SJSA1 (cell line): Measurements from ENCODE around the gene RNF208. TPM values are rescaled to one million over a fixed set of nuclear protein-coding genes. Genes with fewer than 3 reads are reported as not detected.

Experiments
- DNase-seq, 2 experiments: peaks; one replicate each; pipeline ENCODE4 v3.0.0-alpha.2; 2015 to 2020; ENCODE audit warnings: low spot score in 2 of 2, low read depth in 1 of 2
- H3K27ac ChIP-seq: fragments of 250-450 bp; sonication (Bioruptor Pico); 2 replicates; pipeline ENCODE4 v1.5.1; 2020; ENCODE audit warnings: mild to moderate bottlenecking, moderate library complexity
- H3K27me3 ChIP-seq: fragments of 250-450 bp; sonication (Bioruptor Pico); replicated peaks from 2 replicates; pipeline ENCODE4 v1.5.1; 2020; ENCODE audit warnings: mild to moderate bottlenecking, moderate library complexity
- H3K36me3 ChIP-seq: fragments of 250-450 bp; sonication (Bioruptor Pico); 2 replicates; pipeline ENCODE4 v1.5.1; 2020; ENCODE audit warnings: mild to moderate bottlenecking
- H3K4me1 ChIP-seq: fragments of 250-450 bp; sonication (Bioruptor Pico); replicated peaks from 2 replicates; pipeline ENCODE4 v1.6.1; 2021; ENCODE audit warnings: mild to moderate bottlenecking
- H3K4me3 ChIP-seq: fragments of 250-450 bp; sonication (Bioruptor Pico); 2 replicates; pipeline ENCODE4 v1.5.1; 2020; ENCODE audit warnings: mild to moderate bottlenecking
- H3K9me3 ChIP-seq: fragments of 250-450 bp; sonication (Bioruptor Pico); replicated peaks from 2 replicates; pipeline ENCODE4 v1.5.1; 2020; ENCODE audit warnings: mild to moderate bottlenecking
- total RNA-seq: library from RNA; depleted of rRNA; stranded (reverse); fragments of >200 nt; shearing (Covaris generic); gene quantifications from 2 replicates; pipeline ENCODE4 v1.2.3, GENCODE V29; 2014; rRNA removed

RNF208 gene
- total RNA-seq, 1 experiment from 2014 or later = not detected

- Histone ChIP-seq H3K27ac (no peak overlapping the region), H3K36me3 (peaks cover 5% of the 10 kb centered on the region), H3K9me3 (no peaks in the 10 kb centered on the region), H3K4me3 (no peak overlapping the region), H3K4me1 (peaks cover 17% of the 10 kb centered on the region), H3K27me3 (peaks cover 28% of the 10 kb centered on the region)
- DNase-seq = no peak
These were observed 48.0 kb downstream of the RNF208 start for GRCh38 chr9:137173796-137174664.

DNA sequence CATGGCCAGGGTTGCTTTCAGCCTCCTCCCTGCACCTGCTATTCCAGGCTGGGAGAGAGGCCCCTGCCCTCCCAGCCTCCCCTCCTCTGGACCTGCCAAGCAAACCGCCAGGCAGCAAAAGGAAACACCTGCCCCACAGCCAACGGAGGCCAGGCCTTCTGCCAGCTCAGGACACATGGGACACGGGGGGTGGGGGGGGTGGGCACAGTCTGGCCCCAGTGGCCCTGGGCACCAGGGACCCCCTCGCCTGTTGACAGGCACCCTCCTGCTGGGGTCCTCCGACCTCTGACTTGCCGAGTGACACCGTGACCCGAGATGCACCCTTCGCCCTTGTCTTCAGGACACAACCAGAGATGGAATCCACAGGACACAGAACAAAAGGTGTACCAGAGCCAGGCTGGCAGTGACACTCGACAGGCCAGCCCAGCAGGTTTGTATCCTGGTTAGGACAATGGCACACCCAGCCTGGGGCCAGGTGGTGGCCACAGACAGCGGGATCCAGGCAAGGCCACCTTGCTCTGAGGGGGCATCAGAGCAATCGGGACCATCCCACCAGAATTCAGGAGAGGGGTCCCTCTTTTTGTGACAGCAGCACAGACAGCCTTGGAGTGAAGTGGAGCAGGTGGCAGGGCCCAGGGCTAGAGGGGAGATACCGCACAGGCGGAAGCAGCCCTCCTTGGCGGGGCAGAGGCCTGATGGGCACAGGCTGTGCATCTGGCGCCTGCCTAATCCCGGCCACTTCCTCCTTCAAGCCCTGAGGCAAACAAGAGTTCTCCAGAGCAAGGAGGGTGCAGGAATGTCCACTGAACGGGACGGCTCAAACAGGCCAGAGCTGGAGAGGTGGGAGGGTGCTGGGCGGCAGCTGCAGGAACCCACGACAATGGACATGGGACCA, 48.9 kb downstream of the RNF208 start:
- H3K9me3 ChIP-seq = no peaks in the 10 kb centered on the region
- no peak for DNase-seq
- H3K4me1 ChIP-seq = peaks cover 14% of the 10 kb centered on the region
- H3K27ac ChIP-seq = no peak overlapping the region
- no peak overlapping the region for H3K4me3 ChIP-seq
- H3K27me3 ChIP-seq = peaks cover 35% of the 10 kb centered on the region
- no peaks in the 10 kb centered on the region; the same call in none of the 2 replicates for H3K36me3 ChIP-seq

- H3K27me3 ChIP-seq = peaks cover 53% of the 10 kb centered on the region
These were observed 50.7 kb downstream of the RNF208 start for GRCh38 chr9:137171149-137171900.

DNA sequence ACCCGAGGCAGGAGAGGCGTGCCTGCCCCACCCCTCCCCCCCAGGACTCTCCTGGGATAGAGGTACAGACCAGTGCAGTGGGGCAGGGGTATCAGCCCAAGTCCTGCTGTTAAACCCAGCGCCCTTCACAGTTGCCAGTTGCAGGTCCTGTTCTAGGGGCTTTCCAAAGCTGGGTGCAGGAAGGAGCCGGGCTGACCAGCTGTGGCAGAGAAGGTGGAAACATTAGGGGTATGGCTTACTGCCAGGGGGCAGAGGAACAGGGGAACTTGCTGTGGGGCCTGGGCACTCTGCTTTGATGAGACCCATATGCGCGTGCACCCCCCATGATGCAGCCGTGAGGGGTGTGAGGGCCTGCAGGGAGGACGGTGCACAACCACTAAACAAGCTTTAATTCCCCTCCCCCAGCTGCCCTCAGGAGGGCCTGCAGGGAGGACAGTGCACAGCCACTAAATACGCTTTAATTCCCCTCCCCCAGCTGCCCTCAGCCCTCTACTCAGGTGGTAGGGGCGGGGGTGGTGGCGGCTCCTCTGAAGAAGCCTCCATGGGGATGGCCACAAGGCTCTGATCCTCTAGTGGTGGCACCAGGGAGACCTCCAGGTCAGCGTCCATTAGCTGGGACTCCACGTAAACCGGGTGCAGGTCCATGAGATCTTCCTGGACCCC, 51.4 kb downstream of the RNF208 start:
- Histone ChIP-seq H3K4me3 (no peak overlapping the region), H3K9me3 (no peaks in the 10 kb centered on the region), H3K36me3 (no peaks in the 10 kb centered on the region), H3K27ac (no peak overlapping the region), H3K4me1 (peaks cover 11% of the 10 kb centered on the region), H3K27me3 (peaks cover 60% of the 10 kb centered on the region)
- DNase-seq = no peak

More at GRCh38 chr9:137171149-137171900, 50.7 kb downstream of the RNF208 start:
- H3K9me3 ChIP-seq = no peaks in the 10 kb centered on the region
- H3K4me3 ChIP-seq = no peak overlapping the region
- DNase-seq = no peak
- H3K4me1 ChIP-seq = peaks cover 11% of the 10 kb centered on the region
- no peak overlapping the region for H3K27ac ChIP-seq
- no peaks in the 10 kb centered on the region for H3K36me3 ChIP-seq

Other genes with a start within 250 kb of the RNF208 start
- gene PTGDS, start 244.7 kb downstream of the RNF208 start, total RNA-seq = not detected in 2 replicates
- gene LCNL1, start 239.2 kb downstream of the RNF208 start, total RNA-seq = not detected in 2 replicates
- gene PAXX, start 229.8 kb downstream of the RNF208 start, total RNA-seq = 14.5 and 15.1 TPM in 2 replicates
- gene CLIC3, start 225.7 kb downstream of the RNF208 start, total RNA-seq = 0.89 TPM in 1 of 2 replicates, not detected in the other
- 0.81 and 1.3 TPM in 2 replicates for gene ABCA2, start 194.0 kb downstream of the RNF208 start, total RNA-seq
- gene FUT7, start 190.2 kb downstream of the RNF208 start, total RNA-seq = not detected in 2 replicates
- gene NPDC1, start 176.1 kb downstream of the RNF208 start, total RNA-seq = not detected in 2 replicates
- gene ENTPD2, start 168.2 kb downstream of the RNF208 start, total RNA-seq = not detected in 2 replicates
- gene SAPCD2, start 151.7 kb downstream of the RNF208 start, total RNA-seq = 21.5 and 24.9 TPM in 2 replicates
- gene UAP1L1, start 144.7 kb downstream of the RNF208 start, total RNA-seq = 3.4 and 5.6 TPM in 2 replicates
- 51.8 and 64.4 TPM in 2 replicates for gene MAN1B1, start 135.3 kb downstream of the RNF208 start, total RNA-seq
- 5.1 and 6.4 TPM in 2 replicates for gene DPP7, start 107.5 kb downstream of the RNF208 start, total RNA-seq
- not detected in 2 replicates for gene GRIN1, start 83.1 kb downstream of the RNF208 start, total RNA-seq
- gene LRRC26, start 52.2 kb downstream of the RNF208 start, total RNA-seq = not detected in 2 replicates
- gene TMEM210, start 50.2 kb downstream of the RNF208 start, total RNA-seq = not detected in 2 replicates
- 11.7 and 13.7 TPM in 2 replicates for gene ANAPC2, start 33.7 kb downstream of the RNF208 start, total RNA-seq
- 94.2 and 177 TPM in 2 replicates for gene SSNA1, start 33.6 kb downstream of the RNF208 start, total RNA-seq
- 6.0 and 6.1 TPM in 2 replicates for gene TPRN, start 21.5 kb downstream of the RNF208 start, total RNA-seq
- gene TMEM203, start 16.6 kb downstream of the RNF208 start, total RNA-seq = 44.5 and 51.3 TPM in 2 replicates
- gene NDOR1, start 16.5 kb downstream of the RNF208 start, total RNA-seq = 5.2 and 6.5 TPM in 2 replicates
- 0.24 TPM in 1 of 2 replicates, not detected in the other for gene CYSRT1, start 2.9 kb upstream of the RNF208 start, total RNA-seq
- not detected in 2 replicates for gene RNF224, start 5.3 kb upstream of the RNF208 start, total RNA-seq
- not detected in 2 replicates for gene SLC34A3, start 8.7 kb upstream of the RNF208 start, total RNA-seq
- gene TUBB4B, start 19.0 kb upstream of the RNF208 start, total RNA-seq = 229 and 232 TPM in 2 replicates
- not detected in 2 replicates for gene STPG3, start 29.0 kb upstream of the RNF208 start, total RNA-seq
- 35.2 and 41.9 TPM in 2 replicates for gene NELFB, start 33.1 kb upstream of the RNF208 start, total RNA-seq
- 9.7 and 10.9 TPM in 2 replicates for gene TOR4A, start 55.5 kb upstream of the RNF208 start, total RNA-seq
- gene NRARP, start 80.0 kb upstream of the RNF208 start, total RNA-seq = 0.97 and 1.2 TPM in 2 replicates
- 1.8 and 4.0 TPM in 2 replicates for gene EXD3, start 200.9 kb upstream of the RNF208 start, total RNA-seq
- gene NOXA1, start 201.2 kb upstream of the RNF208 start, total RNA-seq = not detected in 2 replicates
- gene ENTPD8, start 219.1 kb upstream of the RNF208 start, total RNA-seq = not detected in 2 replicates
- gene NSMF, start 237.1 kb upstream of the RNF208 start, total RNA-seq = 11.6 and 17.9 TPM in 2 replicates